ENCODE data around the gene RARG.
"Not testable (repeated sequence)": the region's sequence is repeated elsewhere in the genome, so short reads cannot be mapped to it uniquely, and the experiment has no call there.

Gene RARG

GRCh38 chr12:53166837-53167236, 65.2 kb downstream of the RARG start:
- DNase-seq: no peak

GRCh38 chr12:53163008-53163407, 69.0 kb downstream of the RARG start:
- not testable (repeated sequence) for DNase-seq

- DNase-seq: no peak
These were observed 70.7 kb downstream of the RARG start for GRCh38 chr12:53161119-53161911.

- no peak for DNase-seq
These were observed 71.3 kb downstream of the RARG start for GRCh38 chr12:53160673-53161072.
